Endothelial cell of umbilical vein (primary cell): ENCODE data around the gene WHRN.

Experiments
- EZH2 ChIP-seq: IDR thresholded peaks from 2 replicates; pipeline ENCODE4 v1.6.1; 2012; ENCODE audit warnings: borderline replicate concordance, low read depth, mild to moderate bottlenecking, moderate library complexity, low read length, inconsistent platforms; ENCODE audit not compliant: severe bottlenecking
- FOS ChIP-seq: IDR thresholded peaks from 2 replicates; pipeline ENCODE4 v1.6.1; 2011; ENCODE audit warnings: mild to moderate bottlenecking, low read length, moderate library complexity, borderline replicate concordance; ENCODE audit not compliant: insufficient read depth
- GATA2 ChIP-seq: IDR thresholded peaks from 2 replicates; pipeline ENCODE4 v1.7.0; 2011; ENCODE audit warnings: low read depth, mild to moderate bottlenecking, moderate library complexity, mixed read lengths, low read length; ENCODE audit not compliant: insufficient read length, insufficient read depth
- JUN ChIP-seq: IDR thresholded peaks from 2 replicates; pipeline ENCODE4 v1.6.1; 2011; ENCODE audit warnings: borderline replicate concordance, low read depth; ENCODE audit not compliant: insufficient read length, insufficient read depth
- MYC ChIP-seq: IDR thresholded peaks from one replicate; pipeline ENCODE4 v1.6.1; 2011; ENCODE audit warnings: mild to moderate bottlenecking, low read depth, low read length
- POLR2A ChIP-seq: IDR thresholded peaks from 2 replicates; pipeline ENCODE4 v1.6.1; 2012; ENCODE audit warnings: low read depth, mild to moderate bottlenecking, control low read depth, low read length
- POLR2AphosphoS5 ChIP-seq: IDR thresholded peaks from 2 replicates; pipeline ENCODE4 v1.6.1; 2012; ENCODE audit warnings: low read depth, mild to moderate bottlenecking, control low read depth, low read length, moderate library complexity; ENCODE audit not compliant: insufficient read depth
- TF ChIP-seq, protein P1 (sequence below), 2 donors: IDR thresholded peaks; 1 replicate in 1 of 2; 2 replicates in 1 of 2; pipeline ENCODE4 v1.5.1; 2011; ENCODE audit warnings: low read length in 2 of 2, mild to moderate bottlenecking in 2 of 2, moderate library complexity in 2 of 2, control low read depth in 1 of 2, inconsistent platforms in 1 of 2, low read depth in 1 of 2; ENCODE audit not compliant: insufficient read depth in 1 of 2; ENCODE audit errors: extremely low read depth in 1 of 2
- TF ChIP-seq, protein P2 (sequence below): IDR thresholded peaks from 2 replicates; pipeline ENCODE4 v1.6.1; 2011; ENCODE audit not compliant: insufficient read depth, insufficient read length

DNA sequence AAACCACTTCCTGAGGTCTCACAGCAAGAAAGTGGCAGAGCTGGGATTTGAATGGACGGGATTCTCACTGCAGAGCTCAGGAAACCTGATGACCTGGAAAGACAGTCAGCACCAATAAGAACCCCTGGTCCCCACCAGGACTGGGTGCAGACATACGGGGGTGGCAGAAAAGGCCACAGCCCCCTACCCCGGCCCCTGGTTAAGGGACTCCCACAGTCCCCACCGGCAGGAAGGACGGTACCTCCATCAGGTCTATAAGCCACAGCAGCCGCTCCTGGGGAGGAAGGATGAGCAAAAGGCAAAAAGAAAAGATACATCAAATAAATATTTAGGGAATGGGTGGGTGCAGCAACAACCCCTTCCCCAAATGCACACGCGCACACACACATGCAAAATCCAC, 85.5 kb downstream of the WHRN start:
- TF ChIP-seq, protein P1, sequence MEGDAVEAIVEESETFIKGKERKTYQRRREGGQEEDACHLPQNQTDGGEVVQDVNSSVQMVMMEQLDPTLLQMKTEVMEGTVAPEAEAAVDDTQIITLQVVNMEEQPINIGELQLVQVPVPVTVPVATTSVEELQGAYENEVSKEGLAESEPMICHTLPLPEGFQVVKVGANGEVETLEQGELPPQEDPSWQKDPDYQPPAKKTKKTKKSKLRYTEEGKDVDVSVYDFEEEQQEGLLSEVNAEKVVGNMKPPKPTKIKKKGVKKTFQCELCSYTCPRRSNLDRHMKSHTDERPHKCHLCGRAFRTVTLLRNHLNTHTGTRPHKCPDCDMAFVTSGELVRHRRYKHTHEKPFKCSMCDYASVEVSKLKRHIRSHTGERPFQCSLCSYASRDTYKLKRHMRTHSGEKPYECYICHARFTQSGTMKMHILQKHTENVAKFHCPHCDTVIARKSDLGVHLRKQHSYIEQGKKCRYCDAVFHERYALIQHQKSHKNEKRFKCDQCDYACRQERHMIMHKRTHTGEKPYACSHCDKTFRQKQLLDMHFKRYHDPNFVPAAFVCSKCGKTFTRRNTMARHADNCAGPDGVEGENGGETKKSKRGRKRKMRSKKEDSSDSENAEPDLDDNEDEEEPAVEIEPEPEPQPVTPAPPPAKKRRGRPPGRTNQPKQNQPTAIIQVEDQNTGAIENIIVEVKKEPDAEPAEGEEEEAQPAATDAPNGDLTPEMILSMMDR (IDR thresholded peaks at IDR 0.05; ENCODE audit: extremely low read depth in 1 of 2, insufficient read depth in 1 of 2, low read depth in 1 of 2, low read length in 2 of 2): no peak
- TF ChIP-seq POLR2A (no peak), EZH2 (no peak), POLR2AphosphoS5 (no peak), FOS (no peak), MYC (no peak), JUN (no peak), GATA2 (no peak)
- TF ChIP-seq, protein P2, sequence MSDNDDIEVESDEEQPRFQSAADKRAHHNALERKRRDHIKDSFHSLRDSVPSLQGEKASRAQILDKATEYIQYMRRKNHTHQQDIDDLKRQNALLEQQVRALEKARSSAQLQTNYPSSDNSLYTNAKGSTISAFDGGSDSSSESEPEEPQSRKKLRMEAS: no peak
